BJ (cell line): ENCODE measurements around the gene SFXN4. TPM values are rescaled to one million over a fixed set of nuclear protein-coding genes. Genes with fewer than 3 reads are reported as not detected.

ENCODE experiments used
- CTCF ChIA-PET: fragments of 350-600 bp; formaldehyde crosslinking; extraction: SDS; loops from one replicate; lab custom pipeline; 2021; ENCODE audit warnings: antibody characterized with exemption, inconsistent platforms; lab: Yijun Ruan, JAX
- POLR2A ChIA-PET: fragments of 300-600 bp; sonication (Branson Sonifier 250); formaldehyde crosslinking; extraction: SDS; loops from one replicate; lab custom pipeline; 2021; ENCODE audit warnings: antibody characterized with exemption; lab: Charles Lee
- DNase-seq: peaks from one replicate; pipeline ENCODE4 v3.0.0-alpha.2; 2011; ENCODE audit warnings: low read depth
- H3K27me3 ChIP-seq: 2 replicates; pipeline ENCODE4 v1.6.0; 2011; ENCODE audit warnings: low read length; ENCODE audit not compliant: control insufficient read depth, insufficient read depth
- H3K36me3 ChIP-seq: 2 replicates; pipeline ENCODE4 v1.5.1; 2011; ENCODE audit warnings: low read length; ENCODE audit not compliant: control insufficient read depth, insufficient read depth
- H3K4me3 ChIP-seq: 2 replicates; pipeline ENCODE4 v1.5.1; 2011; ENCODE audit warnings: low read depth, mild to moderate bottlenecking, control low read depth, low read length
- polyA plus RNA-seq: library from polyadenylated mRNA; depleted of rRNA; stranded (reverse); fragments of >200 nt; gene quantifications from 2 replicates; pipeline ENCODE4 v1.2.3, GENCODE V29; 2011
- TF ChIP-seq, protein P1 (sequence below): IDR thresholded peaks from 2 replicates; pipeline ENCODE4 v1.5.1; 2011; ENCODE audit warnings: low read depth, mild to moderate bottlenecking, control low read depth, inconsistent platforms, low read length, moderate library complexity; ENCODE audit not compliant: insufficient read depth

SFXN4 gene
- polyA plus RNA-seq, 1 experiment = 9.6 TPM

DNA sequence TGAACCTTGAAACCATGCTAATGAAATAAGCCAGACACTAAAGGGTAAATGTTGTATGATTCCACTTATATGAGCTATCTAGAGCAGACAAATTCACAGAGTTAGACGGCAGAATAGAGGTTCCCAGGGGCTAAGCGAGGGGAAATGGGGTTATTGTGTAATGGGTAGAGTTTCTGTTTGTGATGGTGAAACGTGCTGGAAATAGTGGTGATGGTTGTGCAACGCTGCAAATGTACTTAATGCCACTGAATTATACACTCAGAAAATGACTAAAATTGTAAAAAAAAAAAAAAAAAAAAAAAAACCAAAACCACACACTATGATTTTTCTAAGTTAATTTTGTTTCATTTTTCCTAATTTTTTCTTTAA lies 30.0 kb downstream of the SFXN4 start:
- CTCF ChIA-PET = interaction anchor here (0.6 to 1.2 kb wide), 5 partner anchors 9 to 277 kb away, joined by 3 to 4 read pairs (median 3); no protein-coding TSS in a partner anchor
- Histone ChIP-seq H3K27me3 (no peaks in the 10 kb centered on the region), H3K4me3 (no peak overlapping the region), H3K36me3 (peaks cover 12% of the 10 kb centered on the region)
- TF ChIP-seq, protein P1, sequence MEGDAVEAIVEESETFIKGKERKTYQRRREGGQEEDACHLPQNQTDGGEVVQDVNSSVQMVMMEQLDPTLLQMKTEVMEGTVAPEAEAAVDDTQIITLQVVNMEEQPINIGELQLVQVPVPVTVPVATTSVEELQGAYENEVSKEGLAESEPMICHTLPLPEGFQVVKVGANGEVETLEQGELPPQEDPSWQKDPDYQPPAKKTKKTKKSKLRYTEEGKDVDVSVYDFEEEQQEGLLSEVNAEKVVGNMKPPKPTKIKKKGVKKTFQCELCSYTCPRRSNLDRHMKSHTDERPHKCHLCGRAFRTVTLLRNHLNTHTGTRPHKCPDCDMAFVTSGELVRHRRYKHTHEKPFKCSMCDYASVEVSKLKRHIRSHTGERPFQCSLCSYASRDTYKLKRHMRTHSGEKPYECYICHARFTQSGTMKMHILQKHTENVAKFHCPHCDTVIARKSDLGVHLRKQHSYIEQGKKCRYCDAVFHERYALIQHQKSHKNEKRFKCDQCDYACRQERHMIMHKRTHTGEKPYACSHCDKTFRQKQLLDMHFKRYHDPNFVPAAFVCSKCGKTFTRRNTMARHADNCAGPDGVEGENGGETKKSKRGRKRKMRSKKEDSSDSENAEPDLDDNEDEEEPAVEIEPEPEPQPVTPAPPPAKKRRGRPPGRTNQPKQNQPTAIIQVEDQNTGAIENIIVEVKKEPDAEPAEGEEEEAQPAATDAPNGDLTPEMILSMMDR = no peak
- no peak for DNase-seq
- POLR2A ChIA-PET = no interaction called here

DNA sequence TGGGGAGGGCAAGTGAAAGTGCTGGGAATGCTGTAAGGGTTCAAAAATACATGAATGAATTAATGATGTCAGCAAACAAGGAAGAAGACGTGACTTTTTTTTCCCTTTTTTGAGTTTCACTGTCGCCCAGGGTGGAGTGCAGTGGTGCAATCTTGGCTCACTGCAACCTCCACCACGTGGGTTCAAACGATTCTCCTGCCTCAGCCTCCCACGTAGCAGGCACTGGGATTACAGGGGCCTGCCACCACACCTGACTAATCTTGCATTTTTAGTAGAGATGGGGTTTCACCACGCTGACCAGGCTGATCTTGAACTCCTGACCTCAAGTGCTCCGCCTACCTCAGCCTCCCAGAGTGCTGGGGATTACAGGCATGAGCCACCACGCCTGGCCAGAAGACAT lies 31.6 kb downstream of the SFXN4 start:
- TF ChIP-seq, protein P1 = no peak
- Histone ChIP-seq H3K36me3 (peaks cover 17% of the 10 kb centered on the region), H3K4me3 (no peak overlapping the region), H3K27me3 (no peaks in the 10 kb centered on the region)
- ChIA-PET CTCF (no interaction called here), POLR2A (no interaction called here)
- no peak for DNase-seq

DNA sequence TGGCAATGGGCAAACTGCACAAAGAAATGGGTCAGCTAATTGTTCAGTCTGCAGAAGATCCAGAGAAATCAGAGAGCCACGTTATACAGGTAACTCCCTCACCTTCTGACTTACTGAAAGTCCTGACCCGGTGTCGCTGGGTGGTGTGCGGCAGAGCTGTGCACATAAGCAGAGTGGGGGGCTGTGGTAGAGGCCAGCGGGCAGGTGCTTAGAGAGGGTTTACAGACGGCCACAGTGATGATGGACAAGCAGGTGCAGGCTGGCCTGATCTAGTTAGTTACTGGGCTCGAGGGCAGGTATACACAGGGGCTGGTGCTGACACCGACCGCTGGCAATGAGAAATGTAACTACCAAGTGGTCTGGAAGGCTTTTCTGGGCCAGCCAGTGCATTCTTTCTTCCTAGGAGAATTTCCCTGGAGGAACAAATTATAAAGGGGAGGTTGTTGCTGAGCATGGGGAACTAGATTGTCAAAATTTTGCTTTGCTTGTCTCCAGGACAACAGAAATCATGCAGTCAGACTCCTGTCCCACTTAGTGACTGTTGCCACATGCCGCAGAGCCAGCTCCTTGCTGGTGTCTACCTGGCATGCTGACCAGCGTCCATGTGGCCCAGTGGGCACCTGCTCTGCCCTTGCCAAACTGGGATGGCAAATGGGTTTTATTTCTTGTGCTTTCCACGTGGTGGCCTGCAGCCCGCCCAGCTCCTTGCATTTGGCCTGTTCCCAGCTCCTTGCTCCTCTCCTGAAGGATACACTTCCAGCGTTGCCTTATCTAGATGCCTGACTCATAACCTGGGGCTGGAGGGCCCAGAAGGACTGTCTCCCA lies 32.8 kb downstream of the SFXN4 start:
- TF ChIP-seq, protein P1 = no peak
- ChIA-PET POLR2A (no interaction called here), CTCF (interaction anchor here (1.1 kb wide), 1 partner anchor 74 kb away, joined by 3 read pairs; the partner anchor contains the start of gene GRK5)
- no peak overlapping the region for H3K4me3 ChIP-seq
- H3K36me3 ChIP-seq = peaks cover 18% of the 10 kb centered on the region
- no peaks in the 10 kb centered on the region for H3K27me3 ChIP-seq
- no peak for DNase-seq

DNA sequence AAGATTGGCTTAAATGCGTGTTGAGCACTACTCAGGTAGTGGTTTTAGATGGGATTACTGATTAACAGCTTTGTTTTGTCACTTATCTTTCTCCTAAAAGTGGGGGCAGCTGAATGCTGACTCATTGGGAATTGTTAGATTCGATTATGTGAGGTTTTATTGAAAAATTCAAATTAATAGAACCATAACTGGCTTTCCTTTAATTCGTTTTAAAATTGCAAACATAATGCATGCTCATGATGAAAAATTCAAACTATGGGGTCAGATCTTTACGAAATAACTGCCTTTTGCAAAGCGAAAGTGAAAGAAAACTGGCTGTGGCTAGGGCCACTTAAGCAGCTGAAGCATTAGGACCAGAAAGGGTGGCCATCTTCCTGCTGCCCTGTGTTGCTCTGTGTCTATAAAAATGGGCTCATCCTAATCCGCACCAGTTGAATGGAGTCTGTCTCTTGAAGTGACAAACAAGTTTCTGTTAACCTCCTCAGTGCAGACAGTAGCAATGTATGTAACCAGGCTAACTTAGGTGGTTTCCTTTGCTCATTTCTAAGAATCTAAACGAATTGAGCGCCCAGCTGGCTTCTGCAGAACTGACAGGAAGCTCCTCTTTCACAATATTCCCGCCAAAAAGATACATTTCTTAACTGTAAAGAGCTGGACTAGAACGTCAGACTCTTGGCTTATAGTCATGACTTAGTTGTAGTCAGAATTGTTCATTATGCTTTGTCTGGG lies 33.8 kb downstream of the SFXN4 start:
- Histone ChIP-seq H3K4me3 (no peak overlapping the region), H3K36me3 (peaks cover 18% of the 10 kb centered on the region), H3K27me3 (no peaks in the 10 kb centered on the region)
- TF ChIP-seq, protein P1 = no peak
- POLR2A ChIA-PET = interaction anchor here (0.5 kb wide), 1 partner anchor 20 kb away, joined by 10 read pairs; no protein-coding TSS in a partner anchor
- CTCF ChIA-PET = interaction anchor here (1.3 kb wide), 1 partner anchor 59 kb away, joined by 3 read pairs; no protein-coding TSS in a partner anchor
- DNase-seq = no peak

DNA sequence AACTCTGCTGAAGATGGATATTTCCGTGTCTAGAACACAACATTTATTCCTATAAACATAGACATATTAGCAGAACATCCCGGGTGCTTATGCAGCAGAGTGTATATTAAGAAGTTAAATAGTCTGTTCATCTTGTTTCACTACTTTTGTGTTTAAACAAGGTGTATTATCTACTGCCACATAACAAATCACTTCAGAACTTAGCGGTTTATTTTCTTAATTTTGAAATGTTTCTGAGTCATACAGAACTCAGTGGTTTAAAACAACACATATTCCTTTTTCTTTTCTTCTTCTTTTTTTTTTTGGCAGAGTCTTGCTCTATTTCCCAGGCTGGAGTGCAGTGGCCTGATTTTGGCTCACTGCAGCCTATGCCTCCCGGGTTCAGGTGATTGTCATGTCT lies 35.8 kb downstream of the SFXN4 start:
- no peak overlapping the region for H3K4me3 ChIP-seq
- DNase-seq = no peak
- ChIA-PET POLR2A (no interaction called here), CTCF (no interaction called here)
- H3K36me3 ChIP-seq = peaks cover 18% of the 10 kb centered on the region
- no peaks in the 10 kb centered on the region for H3K27me3 ChIP-seq
- TF ChIP-seq, protein P1 = no peak
